Right atrium auricular region (tissue), 2 donors: ENCODE results near the gene PXMP2. TPM values are rescaled to one million over a fixed set of nuclear protein-coding genes. Genes with fewer than 3 reads are reported as not detected.

ENCODE experiments used
- DNase-seq: peaks from one replicate; pipeline ENCODE4 v3.0.0-alpha.2; 2019; ENCODE audit warnings: low spot score
- H3K27ac ChIP-seq, 2 donors: fragments of 200-600 bp; sonication (generic); 1 replicate in 1 of 2; 2 replicates in 1 of 2; pipeline ENCODE4 v1.5.1; 2016 to 2019
- H3K27me3 ChIP-seq, 2 donors: fragments of 200-600 bp; sonication (generic); one replicate each; pipeline versions ENCODE4 v1.5.1 to v1.6.0; 2017 to 2019
- H3K36me3 ChIP-seq: fragments of 200-600 bp; sonication (generic); one replicate; pipeline ENCODE4 v1.5.1; 2016
- H3K4me1 ChIP-seq, 2 donors: fragments of 200-600 bp; sonication (generic); one replicate each; pipeline versions ENCODE4 v1.5.1 to v1.6.0; 2017 to 2019
- H3K4me3 ChIP-seq, 2 donors: fragments of 200-600 bp; sonication (generic); 1 replicate in 1 of 2; 2 replicates in 1 of 2; pipeline ENCODE4 v1.5.1; 2017 to 2019; ENCODE audit warnings: mild to moderate bottlenecking in 1 of 2, moderate library complexity in 1 of 2
- H3K9me3 ChIP-seq, 2 donors: fragments of 200-600 bp; sonication (generic); one replicate each; pipeline ENCODE4 v1.5.1; 2019
- CTCF ChIP-seq, 2 donors: fragments of 200-600 bp; sonication (generic); IDR thresholded peaks; one replicate each; pipeline ENCODE4 v1.5.1; 2019; ENCODE audit warnings: antibody characterized with exemption in 2 of 2
- total RNA-seq, 2 donors: library from RNA; depleted of rRNA; stranded (reverse); fragments of >200 nt; gene quantifications; one replicate each; pipeline ENCODE4 v1.1.0, GENCODE V29; 2016

The PXMP2 gene
- total RNA-seq, 2 donors from 2014 or later: 43.0 to 65.7 TPM

GRCh38 chr12:132719141-132719953 lies 32.0 kb downstream of the PXMP2 start:
- H3K36me3 ChIP-seq: peaks cover 67% of the 10 kb centered on the region
- no peak for TF ChIP-seq CTCF (IDR thresholded peaks at IDR 0.05)
- no peak overlapping the region for H3K4me3 ChIP-seq

GRCh38 chr12:132719954-132720324 lies 32.6 kb downstream of the PXMP2 start:
- Histone ChIP-seq H3K4me1 (peaks cover 0 to 3% of the 10 kb centered on the region in 2 donors), H3K9me3 (no peaks in the 10 kb centered on the region), H3K27ac (no peak overlapping the region), H3K27me3 (no peaks in the 10 kb centered on the region), H3K4me3 (no peak overlapping the region), H3K36me3 (peaks cover 68% of the 10 kb centered on the region)
- no peak for DNase-seq
- no peak for TF ChIP-seq CTCF (IDR thresholded peaks at IDR 0.05)

More at GRCh38 chr12:132719141-132719953, 32.0 kb downstream of the PXMP2 start:
- H3K4me1 ChIP-seq: peaks cover 0 to 3% of the 10 kb centered on the region in 2 donors
- no peaks in the 10 kb centered on the region for H3K9me3 ChIP-seq
- H3K27me3 ChIP-seq: no peaks in the 10 kb centered on the region
- DNase-seq: no peak
- no peak overlapping the region for H3K27ac ChIP-seq

GRCh38 chr12:132720606-132721345 lies 33.4 kb downstream of the PXMP2 start:
- TF ChIP-seq CTCF (IDR thresholded peaks at IDR 0.05): no peak
- H3K27me3 ChIP-seq: no peaks in the 10 kb centered on the region
- no peak for DNase-seq
- no peaks in the 10 kb centered on the region for H3K9me3 ChIP-seq
- H3K27ac ChIP-seq: no peak overlapping the region
- H3K4me1 ChIP-seq: peaks cover 0 to 3% of the 10 kb centered on the region in 2 donors
- no peak overlapping the region for H3K4me3 ChIP-seq
- H3K36me3 ChIP-seq: peaks cover 75% of the 10 kb centered on the region

- peaks cover 80% of the 10 kb centered on the region for H3K36me3 ChIP-seq
- DNase-seq: no peak
- no peaks in the 10 kb centered on the region for H3K27me3 ChIP-seq
- peak overlapping the region in 1 of 2 donors; percentile 26 for H3K27ac ChIP-seq
- H3K9me3 ChIP-seq: no peaks in the 10 kb centered on the region
- TF ChIP-seq CTCF (IDR thresholded peaks at IDR 0.05): no peak
- H3K4me3 ChIP-seq: no peak overlapping the region
- H3K4me1 ChIP-seq: peaks cover 0 to 3% of the 10 kb centered on the region in 2 donors
Observed at GRCh38 chr12:132723015-132723763, 35.8 kb downstream of the PXMP2 start.

GRCh38 chr12:132723764-132724140 lies 36.4 kb downstream of the PXMP2 start:
- no peak for DNase-seq
- no peaks in the 10 kb centered on the region for H3K9me3 ChIP-seq
- no peak overlapping the region for H3K27ac ChIP-seq
- no peaks in the 10 kb centered on the region for H3K27me3 ChIP-seq
- no peak overlapping the region for H3K4me3 ChIP-seq
- TF ChIP-seq CTCF (IDR thresholded peaks at IDR 0.05): no peak
- H3K36me3 ChIP-seq: peaks cover 84% of the 10 kb centered on the region
- H3K4me1 ChIP-seq: peaks cover 0 to 3% of the 10 kb centered on the region in 2 donors
